Measurements from ENCODE around the gene TMEM233.

Gene TMEM233

GRCh38 chr12:119681728-119682638, 88.4 kb downstream of the TMEM233 start:
- no peak for DNase-seq (ENCODE audit: low read depth, low spot score)

GRCh38 chr12:119682639-119683252, 89.2 kb downstream of the TMEM233 start:
- DNase-seq (ENCODE audit: low read depth, low spot score): no peak

- DNase-seq (ENCODE audit: low read depth, low spot score): no peak
Observed at GRCh38 chr12:119683413-119683812, 89.8 kb downstream of the TMEM233 start.

GRCh38 chr12:119683816-119684215, 90.2 kb downstream of the TMEM233 start:
- no peak for DNase-seq (ENCODE audit: low read depth, low spot score)

GRCh38 chr12:119684711-119685369, 91.3 kb downstream of the TMEM233 start:
- no peak for DNase-seq (ENCODE audit: low read depth, low spot score)

- DNase-seq (ENCODE audit: low read depth, low spot score): no peak
Observed at GRCh38 chr12:119685375-119685774, 91.8 kb downstream of the TMEM233 start.

- no peak for DNase-seq (ENCODE audit: low read depth, low spot score)
Observed at GRCh38 chr12:119686355-119686754, 92.8 kb downstream of the TMEM233 start.

- no peak for DNase-seq (ENCODE audit: low read depth, low spot score)
Observed at GRCh38 chr12:119686776-119687175, 93.2 kb downstream of the TMEM233 start.

- DNase-seq (ENCODE audit: low read depth, low spot score): no peak
Observed at GRCh38 chr12:119687406-119687805, 93.8 kb downstream of the TMEM233 start.

- no peak for DNase-seq (ENCODE audit: low read depth, low spot score)
Observed at GRCh38 chr12:119687879-119688278, 94.3 kb downstream of the TMEM233 start.

GRCh38 chr12:119689935-119690500, 96.4 kb downstream of the TMEM233 start:
- DNase-seq (ENCODE audit: low read depth, low spot score): no peak

GRCh38 chr12:119691202-119691810, 97.7 kb downstream of the TMEM233 start:
- no peak for DNase-seq (ENCODE audit: low read depth, low spot score)

- no peak for DNase-seq (ENCODE audit: low read depth, low spot score)
Observed at GRCh38 chr12:119692410-119692809, 98.8 kb downstream of the TMEM233 start.
